ENCODE data around the gene ROR1.

Gene ROR1

DNA sequence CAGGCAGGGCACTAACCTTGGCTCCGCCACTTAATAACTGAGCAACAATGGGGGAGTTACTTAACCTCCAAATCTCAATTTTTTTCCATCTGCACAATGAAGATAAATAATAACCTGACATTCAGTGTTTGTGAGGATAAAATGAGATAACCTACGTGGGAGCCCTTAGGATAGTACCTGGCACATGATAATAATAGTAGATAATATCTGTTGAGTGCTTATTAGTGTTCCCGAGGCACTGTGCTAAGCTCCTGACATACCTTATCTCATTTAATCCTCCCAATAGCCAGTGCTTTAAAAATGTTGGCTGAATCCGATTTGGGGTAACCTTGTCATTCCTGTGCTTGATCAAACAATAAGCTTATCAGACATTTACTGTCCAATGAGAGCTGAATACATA is 300.9 kb downstream of the ROR1 start:
- DNase-seq (ENCODE audit: extremely low read depth, low read depth): no peak
- TF ChIP-seq, protein P1, sequence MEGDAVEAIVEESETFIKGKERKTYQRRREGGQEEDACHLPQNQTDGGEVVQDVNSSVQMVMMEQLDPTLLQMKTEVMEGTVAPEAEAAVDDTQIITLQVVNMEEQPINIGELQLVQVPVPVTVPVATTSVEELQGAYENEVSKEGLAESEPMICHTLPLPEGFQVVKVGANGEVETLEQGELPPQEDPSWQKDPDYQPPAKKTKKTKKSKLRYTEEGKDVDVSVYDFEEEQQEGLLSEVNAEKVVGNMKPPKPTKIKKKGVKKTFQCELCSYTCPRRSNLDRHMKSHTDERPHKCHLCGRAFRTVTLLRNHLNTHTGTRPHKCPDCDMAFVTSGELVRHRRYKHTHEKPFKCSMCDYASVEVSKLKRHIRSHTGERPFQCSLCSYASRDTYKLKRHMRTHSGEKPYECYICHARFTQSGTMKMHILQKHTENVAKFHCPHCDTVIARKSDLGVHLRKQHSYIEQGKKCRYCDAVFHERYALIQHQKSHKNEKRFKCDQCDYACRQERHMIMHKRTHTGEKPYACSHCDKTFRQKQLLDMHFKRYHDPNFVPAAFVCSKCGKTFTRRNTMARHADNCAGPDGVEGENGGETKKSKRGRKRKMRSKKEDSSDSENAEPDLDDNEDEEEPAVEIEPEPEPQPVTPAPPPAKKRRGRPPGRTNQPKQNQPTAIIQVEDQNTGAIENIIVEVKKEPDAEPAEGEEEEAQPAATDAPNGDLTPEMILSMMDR (IDR thresholded peaks at IDR 0.05; ENCODE audit: low read depth, low read length): no peak

GRCh38 chr1:64077281-64077940 is 303.6 kb downstream of the ROR1 start:
- DNase-seq (ENCODE audit: extremely low read depth, low read depth): no peak
- TF ChIP-seq, protein P1 (IDR thresholded peaks at IDR 0.05; ENCODE audit: low read depth, low read length): no peak

DNA sequence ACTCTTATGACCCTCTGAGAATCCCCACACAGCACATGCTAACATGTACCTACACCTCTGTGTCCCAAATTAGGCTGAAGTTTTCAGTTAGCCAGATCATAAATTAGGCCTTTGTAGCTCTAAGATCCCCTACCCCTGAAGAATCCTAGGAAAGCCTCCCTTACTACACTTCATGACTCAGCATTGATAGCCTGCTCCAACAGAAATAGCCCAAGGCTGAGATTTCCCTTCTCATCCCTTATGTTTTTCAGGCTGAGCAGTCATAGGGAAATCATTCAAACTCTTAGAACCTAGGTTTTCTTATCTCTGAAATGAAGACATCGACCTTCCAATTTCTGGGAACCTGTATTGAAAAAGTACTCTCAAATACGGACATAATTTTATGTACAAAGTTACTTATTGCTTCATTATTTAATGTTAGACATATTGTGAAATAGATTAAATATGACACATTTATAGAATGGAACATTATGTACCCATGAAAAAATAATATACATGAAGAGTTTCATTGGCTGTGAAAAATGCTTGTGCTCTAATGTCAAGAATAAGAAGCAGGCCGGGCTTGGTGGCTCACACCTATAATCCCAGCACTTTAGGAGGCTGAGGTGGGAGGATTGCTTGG is 307.2 kb downstream of the ROR1 start:
- no peak for DNase-seq (ENCODE audit: extremely low read depth, low read depth)
- TF ChIP-seq, protein P1 (IDR thresholded peaks at IDR 0.05; ENCODE audit: low read depth, low read length): no peak

DNA sequence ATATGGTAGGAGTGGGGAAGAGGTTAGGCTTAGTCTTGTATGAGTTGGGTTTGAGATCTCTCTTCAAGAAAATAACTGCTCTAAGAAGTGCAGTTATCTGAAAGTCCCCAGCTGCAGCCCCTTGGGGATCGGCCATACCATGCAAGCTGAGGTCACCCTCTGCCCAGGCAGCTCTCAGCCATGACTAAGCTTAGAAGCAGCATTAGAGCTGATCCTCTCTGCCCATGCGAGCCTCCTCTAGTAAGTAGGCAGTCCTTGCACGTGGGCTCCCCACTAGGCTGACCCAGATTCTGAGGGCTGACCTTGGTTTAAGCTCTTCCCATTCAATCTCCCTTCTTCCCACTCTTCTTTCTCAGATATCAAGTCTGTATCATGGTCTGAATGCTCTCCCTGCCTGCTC is 308.6 kb downstream of the ROR1 start:
- no peak for DNase-seq (ENCODE audit: extremely low read depth, low read depth)
- TF ChIP-seq, protein P1 (IDR thresholded peaks at IDR 0.05; ENCODE audit: low read depth, low read length): no peak

DNA sequence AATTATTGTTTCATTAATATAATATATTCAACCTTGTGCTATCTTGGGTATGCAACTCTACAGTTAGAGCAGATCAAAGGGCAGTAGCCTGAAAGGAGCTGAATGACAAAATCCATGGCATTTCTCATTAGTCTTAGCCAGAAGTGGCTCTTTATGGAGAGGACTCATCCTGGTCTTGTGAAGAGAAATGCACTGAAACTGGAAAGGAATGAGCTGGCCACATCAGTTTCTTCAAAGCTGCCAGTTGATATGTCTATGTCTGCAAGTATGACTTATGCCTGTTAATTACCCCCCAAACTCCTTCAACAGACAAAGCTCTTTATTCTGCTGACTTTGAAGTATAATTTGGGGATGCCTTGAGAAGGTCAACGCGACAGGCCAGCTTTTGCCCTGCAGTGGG is 310.6 kb downstream of the ROR1 start:
- no peak for DNase-seq (ENCODE audit: extremely low read depth, low read depth)
- TF ChIP-seq, protein P1 (IDR thresholded peaks at IDR 0.05; ENCODE audit: low read depth, low read length): no peak

DNA sequence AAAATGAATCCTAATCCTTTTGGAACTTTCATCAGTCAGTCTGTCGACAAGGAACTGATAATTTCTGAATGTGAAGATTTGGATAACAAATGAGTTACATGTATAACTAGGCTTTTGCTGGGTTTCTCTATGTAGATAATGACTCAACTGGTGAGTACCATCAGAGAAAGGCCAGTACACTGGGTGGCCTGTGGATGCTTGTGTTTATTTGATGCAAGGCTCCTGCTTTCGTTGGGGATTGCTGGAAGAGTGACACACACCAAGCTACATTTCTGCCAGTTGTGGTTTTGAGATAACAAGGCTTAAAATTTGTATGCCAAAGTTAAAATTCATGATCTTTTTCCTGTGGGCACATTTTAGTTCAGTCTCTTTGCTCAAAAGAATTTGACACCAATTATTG is 314.0 kb downstream of the ROR1 start:
- TF ChIP-seq, protein P1 (IDR thresholded peaks at IDR 0.05; ENCODE audit: low read depth, low read length): no peak
- DNase-seq (ENCODE audit: extremely low read depth, low read depth): no peak

- TF ChIP-seq, protein P1 (IDR thresholded peaks at IDR 0.05; ENCODE audit: low read depth, low read length): no peak
- DNase-seq (ENCODE audit: extremely low read depth, low read depth): no peak
Measured at GRCh38 chr1:64090436-64090835, 316.6 kb downstream of the ROR1 start.
